Muscle of leg (tissue), 16 donors: ENCODE measurements around the gene FAM25C. TPM values are rescaled to one million over a fixed set of nuclear protein-coding genes. Genes with fewer than 3 reads are reported as not detected.
"Not testable (repeated sequence)": the region's sequence is repeated elsewhere in the genome, so short reads cannot be mapped to it uniquely, and the experiment has no call there.

Experiments
- DNase-seq: peaks from one replicate; pipeline ENCODE4 v3.0.0; 2013
- H3K27ac ChIP-seq: one replicate; pipeline ENCODE4 v1.5.1; 2013; ENCODE audit warnings: mild to moderate bottlenecking, low read length, control low read depth
- H3K27me3 ChIP-seq: one replicate; pipeline ENCODE4 v1.6.1; 2013; ENCODE audit warnings: low read length; ENCODE audit not compliant: control insufficient read depth, insufficient read depth
- H3K36me3 ChIP-seq: one replicate; pipeline ENCODE4 v1.6.1; 2013; ENCODE audit warnings: low read length; ENCODE audit not compliant: control insufficient read depth, insufficient read depth
- H3K4me1 ChIP-seq: one replicate; pipeline ENCODE4 v1.6.1; 2013; ENCODE audit warnings: low read length; ENCODE audit not compliant: control insufficient read depth, insufficient read depth
- H3K4me3 ChIP-seq: one replicate; pipeline ENCODE4 v1.5.1; 2013; ENCODE audit warnings: low read length, control low read depth
- H3K9me3 ChIP-seq: replicated peaks from 2 replicates; pipeline ENCODE4 v1.6.1; 2013; ENCODE audit warnings: low read depth, low read length; ENCODE audit not compliant: control insufficient read depth
- WGBS: methylation state at CpG from one replicate; pipeline ENCODE4 v1.1.5; 2013; ENCODE audit warnings: missing lambda C conversion rate; ENCODE audit not compliant: insufficient coverage; 5-methylcytosine and 5-hydroxymethylcytosine counted together
- long read RNA-seq, 11 donors: transcript quantifications; one replicate each; lab custom pipeline, GENCODE V29; 2026
- polyA plus RNA-seq, 8 donors: library from polyadenylated mRNA; unstranded; fragments of 120-200 nt; gene quantifications; one replicate each; pipeline versions ENCODE4 v1.2.1 to v1.2.3, GENCODE V29; 2013; ENCODE audit warnings: inconsistent platforms in 1 of 8, low replicate concordance in 1 of 8; ENCODE audit not compliant: insufficient read length in 8 of 8, insufficient read depth in 1 of 8
- total RNA-seq: library from RNA; stranded (reverse); fragments of 120-200 nt; gene quantifications from one replicate; pipeline ENCODE4 v1.2.4, GENCODE V29; 2013

Gene FAM25C
- total RNA-seq = not detected
- not detected for polyA plus RNA-seq
- long read RNA-seq, donor 1 = 0 reads
- long read RNA-seq, donor 2 = 0 reads
- long read RNA-seq, donor 3 = 0 reads
- long read RNA-seq, donor 4 = 0 reads
- long read RNA-seq, donor 5 = 0 reads
- long read RNA-seq, donor 6 = 0 reads
- long read RNA-seq, donor 7 = 0 reads
- long read RNA-seq, donor 8 = 0 reads
- long read RNA-seq, donor 9 = 0 reads
- long read RNA-seq, donor 10 = 0 reads
- long read RNA-seq, donor 11 = 0 reads

DNA sequence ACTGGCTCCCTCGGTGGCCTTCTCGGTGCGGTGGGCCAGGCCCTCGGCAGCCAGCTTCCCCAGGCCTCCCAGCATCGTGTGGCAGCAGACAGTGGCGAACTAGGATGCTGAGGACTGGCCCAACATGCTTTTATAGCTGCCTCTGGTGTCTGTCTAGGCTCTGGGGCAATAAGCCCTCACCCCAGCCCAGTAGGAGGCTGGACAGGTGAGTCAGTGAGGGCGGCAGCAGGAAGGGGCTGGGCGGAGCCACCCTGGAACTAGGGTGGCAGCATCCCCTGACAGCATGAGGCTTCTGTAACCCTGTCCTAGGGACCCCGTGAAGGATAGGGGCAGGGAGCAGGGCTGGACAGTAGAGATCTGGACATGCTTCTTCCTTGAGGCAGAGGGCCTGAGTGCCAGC, at the start of gene FAM25C:
Gene FAM25C, minus strand, starts transcription at position 101 of the 400 bp plus-strand sequence. Its CDS starts 26 bp downstream, at position 75.
- not testable (repeated sequence) for H3K9me3 ChIP-seq, H3K27ac ChIP-seq, H3K27me3 ChIP-seq, H3K36me3 ChIP-seq, H3K4me1 ChIP-seq, H3K4me3 ChIP-seq, DNase-seq
- no CpG with 5 or more reads among the region's 9 CpGs for WGBS

DNA sequence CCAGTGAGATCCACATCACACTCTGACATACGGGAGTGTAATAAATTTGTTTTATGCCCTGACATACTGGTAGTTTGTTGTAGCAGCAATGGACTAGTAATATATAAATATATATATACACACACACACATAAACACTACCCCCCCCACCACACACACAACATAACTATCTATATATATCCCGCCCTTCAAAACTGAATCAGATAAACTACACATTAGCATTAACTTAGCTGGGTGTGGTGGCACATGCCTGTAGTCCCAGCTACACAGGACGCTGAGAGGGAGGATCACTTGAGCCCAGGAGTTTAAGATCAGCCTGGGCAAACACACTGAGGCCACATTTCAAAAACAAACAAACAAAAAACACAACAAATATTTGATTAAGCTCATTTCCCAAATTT, 45.0 kb upstream of the FAM25C start:
- not testable (repeated sequence) for DNase-seq, H3K27ac ChIP-seq, H3K36me3 ChIP-seq, H3K4me3 ChIP-seq, H3K4me1 ChIP-seq, H3K27me3 ChIP-seq, H3K9me3 ChIP-seq
- WGBS = no CpG with 5 or more reads among the region's 3 CpGs

DNA sequence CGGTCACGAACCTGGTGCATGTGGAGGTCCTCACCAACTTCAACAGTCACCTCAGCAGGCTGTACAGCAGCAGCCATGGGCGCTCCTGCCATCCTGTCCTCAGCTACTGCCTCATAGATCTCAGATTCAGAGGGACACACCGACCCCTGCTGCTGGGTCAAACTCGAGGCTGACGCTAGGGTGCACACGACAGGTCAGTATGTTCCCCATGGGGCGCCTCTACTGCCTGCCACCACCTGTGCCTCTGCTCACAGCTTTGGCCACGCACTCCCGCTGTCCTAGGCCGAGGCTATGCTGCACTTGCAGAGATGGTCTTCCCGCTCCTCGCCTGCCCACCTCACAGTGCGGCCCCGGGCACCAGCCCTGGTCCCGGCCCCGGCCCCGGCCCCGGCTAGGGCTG, 31.8 kb upstream of the FAM25C start:
- no CpG with 5 or more reads among the region's 19 CpGs for WGBS
- not testable (repeated sequence) for H3K4me1 ChIP-seq, H3K4me3 ChIP-seq, H3K9me3 ChIP-seq, H3K27me3 ChIP-seq, DNase-seq, H3K27ac ChIP-seq, H3K36me3 ChIP-seq

DNA sequence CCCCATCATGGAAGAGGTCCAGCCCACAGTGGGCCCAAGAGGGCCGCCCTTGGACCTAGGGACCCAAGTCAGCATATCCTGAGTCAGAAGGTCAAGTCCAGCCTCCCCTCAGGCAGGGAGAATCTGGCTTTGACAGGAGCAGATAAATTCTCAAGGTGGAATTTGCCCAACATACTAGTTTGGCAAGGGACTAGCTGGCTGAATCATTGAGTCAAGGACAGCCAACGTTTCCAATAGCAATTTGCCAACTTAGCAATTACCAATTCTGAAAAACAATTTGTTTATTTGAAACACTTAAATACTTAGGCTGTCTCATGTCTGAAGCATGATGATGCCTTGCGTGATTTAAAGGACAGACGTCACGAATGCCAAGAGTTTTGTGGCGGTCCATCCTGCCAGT, 2.7 kb upstream of the FAM25C start:
- H3K4me3 ChIP-seq, H3K27ac ChIP-seq, DNase-seq, H3K9me3 ChIP-seq, H3K27me3 ChIP-seq, H3K4me1 ChIP-seq, H3K36me3 ChIP-seq: not testable (repeated sequence)
- WGBS = no CpG with 5 or more reads among the region's 6 CpGs

DNA sequence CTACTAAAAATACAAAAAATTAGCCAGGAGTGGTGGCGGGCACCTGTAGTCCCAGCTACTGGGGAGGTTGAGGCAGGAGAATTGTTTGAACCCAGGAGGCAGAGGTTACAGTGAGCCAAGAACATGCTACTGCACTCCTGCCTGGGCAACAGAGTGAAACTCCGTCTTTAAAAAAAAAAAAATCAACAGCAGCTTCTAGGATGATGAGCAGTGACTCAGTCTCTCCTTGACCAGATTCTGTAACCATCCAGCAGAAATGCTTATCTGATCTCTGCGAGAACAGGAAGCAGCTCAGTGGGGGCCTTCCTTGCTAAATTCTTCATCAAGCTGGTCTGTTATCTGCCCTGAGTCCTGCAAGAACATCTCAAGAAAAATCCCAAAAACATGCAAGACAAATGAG, 5.5 kb downstream of the FAM25C start:
- H3K27me3 ChIP-seq, H3K36me3 ChIP-seq, DNase-seq, H3K4me3 ChIP-seq, H3K9me3 ChIP-seq, H3K27ac ChIP-seq, H3K4me1 ChIP-seq: not testable (repeated sequence)
- WGBS = no CpG with 5 or more reads among the region's 3 CpGs

- not testable (repeated sequence) for H3K27ac ChIP-seq, H3K9me3 ChIP-seq
Measured at GRCh38 chr10:47992560-47992959, 7.0 kb downstream of the FAM25C start.

DNA sequence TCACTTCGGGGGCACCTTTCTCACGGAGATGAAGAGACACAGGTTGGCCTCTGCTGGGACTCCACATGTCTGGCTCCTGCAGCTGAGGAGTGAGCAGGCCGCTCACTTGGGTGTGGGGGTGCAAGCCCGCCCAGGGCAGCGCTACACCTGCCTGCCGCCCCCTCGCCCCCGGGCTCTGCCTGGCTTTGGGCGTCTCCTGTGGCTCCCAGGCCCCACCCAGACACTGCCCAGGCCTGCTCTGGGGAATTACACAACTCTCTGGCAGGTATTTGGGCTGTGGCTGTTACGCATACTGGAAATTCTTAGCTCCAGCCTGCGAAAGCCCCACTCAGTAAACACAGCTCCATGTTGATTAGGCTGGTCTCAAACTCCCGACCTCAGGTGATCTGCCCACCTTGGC, 7.9 kb downstream of the FAM25C start:
- not testable (repeated sequence) for H3K27me3 ChIP-seq, DNase-seq, H3K4me1 ChIP-seq, H3K36me3 ChIP-seq, H3K27ac ChIP-seq, H3K9me3 ChIP-seq, H3K4me3 ChIP-seq
- WGBS = no CpG with 5 or more reads among the region's 12 CpGs

More at GRCh38 chr10:47992560-47992959, 7.0 kb downstream of the FAM25C start:
- H3K4me1 ChIP-seq, H3K4me3 ChIP-seq, H3K27me3 ChIP-seq, H3K36me3 ChIP-seq, DNase-seq: not testable (repeated sequence)
- WGBS = no CpG with 5 or more reads among the region's 11 CpGs

GRCh38 chr10:47990097-47990496, 9.5 kb downstream of the FAM25C start:
- DNase-seq, H3K4me3 ChIP-seq, H3K9me3 ChIP-seq, H3K27ac ChIP-seq, H3K36me3 ChIP-seq, H3K4me1 ChIP-seq, H3K27me3 ChIP-seq: not testable (repeated sequence)
- WGBS = no CpG with 5 or more reads among the region's 1 CpG

DNA sequence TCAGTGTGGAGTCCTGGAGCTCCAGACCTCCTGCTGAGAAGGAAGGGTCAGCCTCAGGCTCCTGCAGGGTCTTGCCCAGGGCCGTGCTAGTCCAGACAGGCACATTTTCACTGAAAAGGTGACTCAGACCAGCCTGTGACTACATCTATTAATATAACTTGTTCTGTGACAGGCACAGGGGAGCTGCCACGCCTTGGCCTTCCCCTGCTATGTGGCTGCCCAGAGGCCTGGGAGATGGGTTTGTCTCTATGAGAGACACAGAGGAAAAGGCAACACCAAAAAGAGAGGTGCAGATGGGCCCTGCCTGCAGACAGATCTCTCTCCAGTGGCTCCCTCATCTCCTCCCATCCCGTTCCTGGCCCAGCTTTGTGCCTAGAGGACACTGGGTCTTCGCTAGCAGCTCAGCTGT, 10.0 kb downstream of the FAM25C start:
- not testable (repeated sequence) for H3K36me3 ChIP-seq, DNase-seq, H3K27ac ChIP-seq, H3K4me3 ChIP-seq, H3K9me3 ChIP-seq, H3K4me1 ChIP-seq, H3K27me3 ChIP-seq
- WGBS = no CpG with 5 or more reads among the region's 4 CpGs

GRCh38 chr10:47988718-47989541, 10.7 kb downstream of the FAM25C start:
- not testable (repeated sequence) for H3K4me1 ChIP-seq, H3K27ac ChIP-seq, H3K4me3 ChIP-seq, DNase-seq, H3K27me3 ChIP-seq, H3K36me3 ChIP-seq, H3K9me3 ChIP-seq
- no CpG with 5 or more reads among the region's 16 CpGs for WGBS
